COLO668 (cell line): ENCODE measurements around the gene PSTK.

ENCODE experiments used
- DNase-seq: peaks from one replicate; lab custom pipeline; 2025; ENCODE audit not compliant: unreplicated experiment; lab: John Stamatoyannopoulos, UW

PSTK gene

DNA sequence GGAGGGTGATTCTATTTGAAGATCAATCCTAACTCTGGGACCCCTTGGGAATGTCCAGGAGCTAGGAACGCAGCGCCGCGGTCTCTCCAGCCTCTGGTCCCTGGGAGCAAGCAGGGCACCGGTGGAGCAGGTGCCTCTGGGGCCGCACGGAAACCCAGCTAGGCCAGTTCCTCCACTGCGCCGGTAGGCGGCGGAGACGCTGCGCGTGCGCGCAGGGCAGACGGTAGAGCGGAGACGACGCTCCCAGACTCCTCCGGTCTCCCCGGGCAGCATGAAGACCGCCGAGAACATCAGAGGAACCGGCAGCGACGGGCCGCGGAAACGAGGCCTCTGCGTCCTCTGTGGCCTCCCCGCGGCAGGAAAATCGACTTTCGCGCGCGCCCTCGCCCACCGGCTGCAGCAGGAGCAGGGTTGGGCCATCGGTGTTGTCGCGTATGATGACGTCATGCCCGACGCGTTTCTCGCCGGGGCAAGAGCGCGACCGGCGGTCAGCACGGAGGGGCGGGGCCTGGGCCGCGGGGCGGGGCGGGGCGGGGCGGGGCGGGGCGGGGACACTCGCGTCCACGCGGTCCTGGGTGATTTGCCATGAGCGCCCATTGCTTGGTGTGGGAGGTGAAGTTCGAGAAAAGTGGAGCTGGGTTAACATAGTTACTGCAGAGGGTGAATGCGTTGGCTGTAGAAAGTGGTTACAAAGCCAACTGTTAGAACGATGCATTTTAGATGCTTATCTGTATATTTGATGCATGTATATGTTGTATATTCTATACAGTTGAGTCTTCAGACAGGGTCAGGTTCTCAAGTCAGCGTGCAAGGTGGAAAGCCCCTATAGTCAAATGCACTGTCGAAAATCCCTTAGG lies at the start of gene PSTK:
Gene PSTK (plus strand): TSS at position 193 of the 857 bp plus-strand sequence. CDS start 79 bp downstream, at position 272.
- DNase-seq = peak; percentile 86

GRCh38 chr10:122931088-122931906 lies 48.9 kb upstream of the PSTK start:
- no peak for DNase-seq

DNA sequence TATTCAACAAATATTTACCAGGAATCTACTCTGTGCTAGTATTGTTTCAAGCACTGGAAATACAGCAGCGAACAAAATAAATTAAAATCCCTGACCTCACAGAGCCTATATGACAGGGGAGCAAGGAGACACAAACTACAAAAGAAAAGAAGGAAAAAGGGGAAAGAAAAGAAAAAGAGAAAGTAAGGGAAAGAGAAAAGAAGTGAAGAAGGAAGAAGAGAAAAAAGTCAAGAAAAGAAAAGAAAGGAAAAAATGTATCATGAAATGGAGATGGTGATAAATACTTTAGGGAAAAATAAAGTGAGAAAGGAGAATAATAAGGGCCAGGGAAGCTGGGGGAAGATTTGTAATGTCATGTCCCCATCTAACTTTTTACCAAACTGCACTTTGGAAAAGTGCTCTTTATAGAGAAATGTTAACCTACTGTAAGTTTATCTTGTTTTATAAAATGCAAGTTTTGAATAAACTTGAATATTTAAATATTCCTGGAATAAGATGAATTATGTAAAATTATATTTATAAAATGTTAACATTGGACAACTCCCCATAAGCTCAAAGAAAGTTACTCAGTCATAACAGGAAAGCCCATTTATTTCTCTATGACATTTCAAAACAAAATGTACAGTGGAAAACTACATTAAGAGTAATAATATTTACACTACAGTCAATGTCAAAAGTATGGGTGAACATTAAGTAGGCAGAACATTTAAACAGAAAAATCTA lies 40.9 kb upstream of the PSTK start:
- no peak for DNase-seq

DNA sequence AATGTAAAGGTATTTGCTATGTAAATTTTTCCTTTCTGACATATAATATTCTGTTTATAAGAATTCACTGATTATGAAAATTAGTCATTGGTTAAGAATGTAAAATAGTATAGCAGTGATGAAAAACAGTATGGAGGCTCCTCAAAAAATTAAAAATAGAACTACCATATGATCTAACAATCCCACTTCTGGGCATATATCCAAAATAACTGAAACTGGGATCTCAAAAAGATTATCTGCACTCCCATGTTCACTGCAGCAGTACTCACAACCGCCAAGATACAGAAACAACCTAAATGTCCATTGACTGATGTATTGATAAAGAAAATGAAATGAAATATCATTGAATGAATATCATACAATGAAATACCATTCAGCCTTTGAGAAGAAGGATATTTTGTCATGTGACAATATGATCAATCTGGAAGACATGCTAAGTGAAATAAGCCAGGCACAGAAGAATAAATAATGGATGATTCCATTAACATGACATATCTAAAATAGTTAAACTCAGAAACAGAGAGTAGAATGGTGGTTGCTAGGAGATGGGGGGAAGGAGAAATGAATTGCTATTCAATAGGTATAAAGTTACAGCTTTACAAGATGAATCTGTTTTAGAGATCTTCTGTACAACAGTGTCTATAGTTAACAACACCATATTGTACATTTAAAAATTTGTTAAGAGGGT lies 40.2 kb upstream of the PSTK start:
- no peak for DNase-seq

DNA sequence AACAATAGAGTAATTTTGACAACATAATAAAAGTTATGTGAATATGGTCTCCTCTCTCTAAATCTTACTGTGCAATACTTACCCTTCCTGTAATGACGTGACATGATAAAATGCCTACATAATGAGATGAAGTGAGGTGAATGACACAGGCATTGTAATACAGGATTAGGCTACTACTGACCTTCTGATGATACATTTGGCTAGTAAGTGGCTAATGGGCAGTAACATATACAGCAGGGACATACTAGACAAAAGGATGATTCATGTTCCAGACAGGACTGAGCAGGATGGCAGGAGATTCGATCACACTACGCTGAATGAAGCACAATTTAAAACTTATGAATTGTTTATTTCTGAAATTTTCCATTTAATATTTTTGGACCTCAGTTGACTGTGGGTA lies 30.9 kb upstream of the PSTK start:
- DNase-seq = no peak

- peak; percentile 93 for DNase-seq
These were observed 26.1 kb upstream of the PSTK start, which contains the start of gene C10orf88 for GRCh38 chr10:122953902-122954730. TSS of gene C10orf88 (minus strand) at chr10:122954227. CDS start at chr10:122954178, 49 bp downstream.

DNA sequence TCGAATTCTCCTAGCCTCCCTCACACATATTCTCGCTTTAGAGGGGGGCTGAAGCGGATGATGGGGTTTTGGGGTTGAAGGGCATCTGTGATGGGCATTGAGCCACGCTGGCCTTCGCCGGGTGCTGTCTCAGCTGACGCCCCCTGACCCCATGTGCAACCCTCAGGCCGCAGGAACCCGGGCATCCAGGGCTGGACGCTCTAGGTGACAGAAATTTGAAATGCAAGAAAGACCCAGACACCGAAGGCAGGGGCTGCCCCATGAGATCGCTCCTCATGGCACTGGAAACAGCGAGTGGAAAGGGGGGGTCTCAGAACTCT lies 25.5 kb upstream of the PSTK start:
- no peak for DNase-seq

- DNase-seq = no peak
These were observed 24.3 kb upstream of the PSTK start for GRCh38 chr10:122955892-122956291.

DNA sequence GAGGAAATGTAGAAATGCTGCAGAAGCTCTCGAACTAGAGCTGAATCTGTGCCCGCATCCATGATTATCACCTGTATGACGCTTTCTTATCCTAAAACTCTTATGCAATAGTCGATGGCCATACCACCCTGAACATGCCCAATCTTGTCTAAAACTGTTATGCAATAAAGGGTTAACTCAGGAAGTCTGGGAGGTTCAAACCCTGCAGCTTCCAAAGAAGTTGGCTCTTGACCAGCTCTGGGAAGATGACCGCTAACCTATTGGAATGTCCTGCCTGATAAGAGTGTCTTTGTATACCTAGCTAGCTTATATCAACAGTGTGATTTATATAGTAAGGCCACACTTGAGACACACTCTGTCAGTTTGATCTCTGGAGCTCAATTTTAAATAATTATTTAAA lies 22.7 kb upstream of the PSTK start:
- no peak for DNase-seq

GRCh38 chr10:122962405-122962804 lies 17.8 kb upstream of the PSTK start:
- DNase-seq = no peak

- no peak for DNase-seq
These were observed 13.3 kb upstream of the PSTK start for GRCh38 chr10:122966879-122967278.

GRCh38 chr10:122968698-122969097 lies 11.5 kb upstream of the PSTK start:
- no peak for DNase-seq

GRCh38 chr10:122974023-122974422 lies 6.2 kb upstream of the PSTK start:
- DNase-seq = no peak

GRCh38 chr10:122974543-122975064 lies 5.6 kb upstream of the PSTK start:
- DNase-seq = no peak

DNA sequence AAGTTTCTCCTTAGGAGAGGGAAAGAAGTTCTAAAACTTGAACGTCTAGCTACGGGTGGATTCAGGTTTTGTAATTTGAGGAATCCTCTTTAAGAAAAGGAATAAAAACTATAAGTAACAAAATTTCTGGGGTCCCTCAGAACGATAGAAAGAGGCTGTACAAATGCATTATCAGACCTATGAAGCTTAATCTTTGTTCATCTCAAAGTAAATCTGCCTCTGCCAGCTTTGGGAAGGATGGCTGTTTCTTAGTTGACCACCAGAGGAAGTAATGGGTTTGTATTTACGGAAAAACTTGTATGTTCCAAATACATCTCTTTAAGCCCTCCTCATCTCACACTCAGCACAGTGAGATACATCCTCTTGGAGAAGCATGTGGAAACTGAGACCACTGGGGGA lies 864 bp downstream of the PSTK start:
- no peak for DNase-seq

- no peak for DNase-seq
These were observed 3.7 kb downstream of the PSTK start for GRCh38 chr10:122983898-122984297.

GRCh38 chr10:122984708-122985107 lies 4.5 kb downstream of the PSTK start:
- no peak for DNase-seq

- no peak for DNase-seq
These were observed 6.1 kb downstream of the PSTK start for GRCh38 chr10:122986335-122986734.

GRCh38 chr10:122988501-122988900 lies 8.3 kb downstream of the PSTK start:
- DNase-seq = no peak

- no peak for DNase-seq
These were observed 10.1 kb downstream of the PSTK start for GRCh38 chr10:122990278-122990677.
